HepG2 (cell line): Measurements from ENCODE around the gene ERRFI1. TPM values are rescaled to one million over a fixed set of nuclear protein-coding genes. Genes with fewer than 3 reads are reported as not detected.

Experiments used
- AFF4 ChIP-seq: sonication (generic); formaldehyde crosslinking; IDR thresholded peaks from 2 replicates; pipeline ENCODE4 v1.4.0; 2020; ENCODE audit warnings: missing genetic modification reagents
- ARID3A ChIP-seq: IDR thresholded peaks from 2 replicates; pipeline ENCODE4 v1.6.1; 2012; ENCODE audit warnings: low read depth, low read length, improper control_type of control experiment
- CHD2 ChIP-seq: IDR thresholded peaks from 2 replicates; pipeline ENCODE4 v1.6.1; 2011; ENCODE audit warnings: low read depth, low read length, improper control_type of control experiment
- CHD4 ChIP-seq: fragments of 200-600 bp; sonication (generic); IDR thresholded peaks from 2 replicates; pipeline ENCODE4 v1.7.0; 2017; ENCODE audit warnings: mild to moderate bottlenecking, low read length, borderline replicate concordance
- DMAP1 ChIP-seq: IDR thresholded peaks from 2 replicates; pipeline ENCODE4 v1.6.1; 2016
- HNF1B ChIP-seq: sonication (generic); formaldehyde crosslinking; IDR thresholded peaks from 2 replicates; pipeline ENCODE4 v1.5.1; 2020; ENCODE audit warnings: mild to moderate bottlenecking, moderate library complexity, missing genetic modification reagents
- JUND ChIP-seq: sonication (generic); formaldehyde crosslinking; IDR thresholded peaks from 2 replicates; pipeline ENCODE4 v1.8.0; 2022; ENCODE audit warnings: mild to moderate bottlenecking, missing genetic modification reagents
- KDM3A ChIP-seq: IDR thresholded peaks from 2 replicates; pipeline ENCODE4 v1.6.1; 2018; ENCODE audit warnings: low read depth, missing compliant biosample characterization
- PHF8 ChIP-seq: sonication (generic); formaldehyde crosslinking; IDR thresholded peaks from 2 replicates; pipeline ENCODE4 v1.5.0; 2020; ENCODE audit warnings: missing genetic modification reagents
- THAP11 ChIP-seq: IDR thresholded peaks from 2 replicates; pipeline ENCODE4 v1.6.1; 2016; ENCODE audit warnings: missing biosample characterization, missing genetic modification reagents
- ZBTB4 ChIP-seq: sonication (generic); formaldehyde crosslinking; IDR thresholded peaks from 2 replicates; pipeline ENCODE4 v1.4.0; 2020; ENCODE audit warnings: missing genetic modification reagents, mild to moderate bottlenecking, borderline replicate concordance
- ZFYVE20 ChIP-seq: sonication (generic); formaldehyde crosslinking; IDR thresholded peaks from 2 replicates; pipeline ENCODE4 v1.8.0; 2023; ENCODE audit warnings: low read depth, mild to moderate bottlenecking, moderate library complexity, missing genetic modification reagents, borderline replicate concordance
- ZNF230 ChIP-seq: sonication (generic); formaldehyde crosslinking; IDR thresholded peaks from 2 replicates; pipeline ENCODE4 v1.4.0; 2020; ENCODE audit warnings: mild to moderate bottlenecking, missing genetic modification reagents
- ZNF232 ChIP-seq: sonication (generic); formaldehyde crosslinking; IDR thresholded peaks from 2 replicates; pipeline ENCODE4 v1.4.0; 2020; ENCODE audit warnings: missing genetic modification reagents, borderline replicate concordance
- ZNF274 ChIP-seq: sonication (generic); formaldehyde crosslinking; IDR thresholded peaks from 2 replicates; pipeline ENCODE4 v1.5.1; 2020; ENCODE audit warnings: mild to moderate bottlenecking, missing genetic modification reagents
- ZNF430 ChIP-seq: sonication (generic); formaldehyde crosslinking; IDR thresholded peaks from 2 replicates; pipeline ENCODE4 v1.9.0; 2021; ENCODE audit warnings: mild to moderate bottlenecking, missing genetic modification reagents
- polyA plus RNA-seq, 8 experiments: library from polyadenylated mRNA; depleted of rRNA in 3 of 8; stranded (reverse) in 7 of 8; unstranded in 1 of 8; fragments of >200 nt; fragmentation: Illumina TruSeq in 4 of 8; extraction: Trizol in 4 of 8; gene quantifications; 2 replicates each; pipeline versions ENCODE4 v1.2.1 to v1.2.3, GENCODE V29; 2011 to 2016; ENCODE audit warnings: low read depth in 4 of 8, missing spikeins in 1 of 8, mixed read lengths in 1 of 8; ENCODE audit not compliant: insufficient read depth in 1 of 8
- total RNA-seq, 5 experiments: library from RNA; depleted of rRNA; stranded (reverse); fragments of >200 nt; fragmentation: Illumina TruSeq; extraction: Trizol; gene quantifications; 2 replicates each; pipeline ENCODE4 v1.2.3, GENCODE V29; 2016; ENCODE audit warnings: low read depth in 1 of 5

ERRFI1 gene
- total and polyA plus RNA-seq, 2 of the 13 experiments (the other 11 are each of a cell fraction or from before 2014, with no cell fraction given) = 84.4 to 753 TPM

- TF ChIP-seq AFF4 (CRISPR knock-in tag) (peak; percentile 95), JUND (CRISPR knock-in tag) (no peak), ZBTB4 (CRISPR knock-in tag) (no peak), ZFYVE20 (CRISPR knock-in tag) (no peak), PHF8 (CRISPR knock-in tag) (peak; percentile 30; the same call in 1 of the 2 replicates), CHD2 (no peak), ZNF232 (CRISPR knock-in tag) (peak; percentile 28; the same call in 1 of the 2 replicates), HNF1B (CRISPR knock-in tag) (no peak), DMAP1 (CRISPR knock-in tag) (no peak), ARID3A (no peak), ZNF430 (peak; percentile 63; the same call in 1 of the 2 replicates), ZNF274 (no peak), KDM3A (no peak), CHD4 (no peak), ZNF230 (no peak), THAP11 (peak; percentile 6; the same call in 1 of the 2 replicates)
Measured at GRCh38 chr1:8023287-8023994, 2.7 kb downstream of the ERRFI1 start (continued).
